COLO668 (cell line): ENCODE data around the gene WSB1.
"Not testable (repeated sequence)": the region's sequence is repeated elsewhere in the genome, so short reads cannot be mapped to it uniquely, and the experiment has no call there.

Experiments
- DNase-seq: peaks from one replicate; lab custom pipeline; 2025; ENCODE audit not compliant: unreplicated experiment; lab: John Stamatoyannopoulos, UW

WSB1 gene

DNA sequence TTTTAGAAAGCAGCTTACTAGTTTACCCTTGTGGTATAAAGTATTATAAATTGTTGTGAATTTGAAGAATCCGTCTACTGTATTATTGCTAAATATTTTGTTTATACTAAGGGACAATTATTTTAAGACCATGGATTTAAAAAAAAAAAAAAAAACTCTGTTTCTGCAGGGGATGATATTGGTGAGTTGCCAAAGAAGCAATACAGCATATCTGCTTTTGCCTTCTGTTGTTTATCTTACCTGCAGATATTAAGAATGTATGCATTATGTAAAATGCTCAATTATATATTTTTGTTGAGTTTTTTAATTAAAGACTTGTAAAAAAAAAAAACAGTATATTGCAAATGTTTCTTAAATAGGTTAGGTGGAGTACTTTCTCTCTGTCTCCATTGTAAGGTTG is 19.4 kb downstream of the WSB1 start:
- no peak for DNase-seq

DNA sequence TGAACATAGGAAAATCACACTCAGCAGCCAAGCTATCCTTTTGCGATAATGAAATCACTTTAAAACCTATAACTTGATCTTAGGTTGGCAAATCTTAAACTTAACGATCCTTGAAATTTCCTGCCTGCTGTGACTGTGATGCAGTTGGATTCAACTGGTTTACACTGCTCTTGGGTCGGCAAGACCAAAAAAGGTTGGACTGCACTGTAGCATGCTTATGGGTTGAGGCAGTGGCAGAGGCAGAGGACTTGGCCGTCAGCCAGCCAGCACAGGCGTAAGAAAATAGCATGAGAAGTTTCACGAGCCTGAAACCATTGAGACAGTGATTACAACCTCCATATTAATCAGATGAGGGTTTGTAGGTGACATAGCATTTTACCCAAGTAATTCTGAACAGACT is 21.4 kb downstream of the WSB1 start:
- DNase-seq: no peak

DNA sequence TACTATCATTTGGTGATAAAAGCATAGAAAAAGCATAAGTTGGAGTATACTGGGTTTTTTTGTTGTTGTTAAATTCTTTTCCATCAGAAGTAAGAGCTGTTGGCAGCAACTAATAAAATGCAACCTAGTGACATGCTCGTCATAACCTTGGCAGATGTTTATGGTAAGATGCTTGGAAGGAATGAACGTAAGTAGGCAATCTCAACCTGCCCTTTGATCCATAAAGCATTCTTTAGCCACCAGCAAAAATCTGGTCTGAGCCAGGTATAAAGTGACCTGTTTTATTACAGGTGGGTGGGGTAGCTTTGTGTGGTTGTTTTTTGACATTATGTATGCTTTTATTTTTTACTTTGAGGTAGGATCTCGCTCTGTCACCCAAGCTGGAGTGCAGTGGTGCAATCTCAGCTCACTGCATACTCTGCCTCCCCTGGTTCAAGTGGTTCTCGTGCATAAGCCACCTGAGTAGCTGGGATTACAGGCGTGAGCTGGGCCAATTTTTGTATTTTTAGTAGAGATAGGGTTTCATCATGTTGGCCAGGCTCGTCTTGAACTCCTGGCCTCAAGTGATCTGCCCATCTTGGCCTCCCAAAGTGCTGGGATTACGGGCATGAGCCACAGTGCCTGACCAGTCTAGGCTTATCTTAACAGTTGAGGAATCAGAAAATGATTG is 22.0 kb downstream of the WSB1 start:
- DNase-seq: no peak

DNA sequence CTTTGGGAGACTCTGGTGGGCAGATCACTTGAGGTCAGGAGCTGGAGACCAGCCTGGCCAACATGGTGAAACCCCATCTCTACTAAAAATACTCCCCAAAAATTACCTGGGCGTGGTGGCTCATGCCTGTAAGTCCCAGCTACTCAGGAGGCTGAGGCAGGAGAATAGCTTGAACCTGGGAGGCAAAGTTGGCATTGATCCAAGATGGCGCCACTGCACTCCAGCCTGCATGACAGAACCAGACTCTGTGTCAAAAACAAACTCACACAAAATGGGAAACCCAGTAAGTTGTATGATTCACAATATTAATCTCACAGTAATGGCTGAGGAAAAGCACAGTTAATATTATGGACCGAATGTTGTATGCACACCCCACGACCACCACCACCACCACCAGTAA is 24.3 kb downstream of the WSB1 start:
- no peak for DNase-seq

DNA sequence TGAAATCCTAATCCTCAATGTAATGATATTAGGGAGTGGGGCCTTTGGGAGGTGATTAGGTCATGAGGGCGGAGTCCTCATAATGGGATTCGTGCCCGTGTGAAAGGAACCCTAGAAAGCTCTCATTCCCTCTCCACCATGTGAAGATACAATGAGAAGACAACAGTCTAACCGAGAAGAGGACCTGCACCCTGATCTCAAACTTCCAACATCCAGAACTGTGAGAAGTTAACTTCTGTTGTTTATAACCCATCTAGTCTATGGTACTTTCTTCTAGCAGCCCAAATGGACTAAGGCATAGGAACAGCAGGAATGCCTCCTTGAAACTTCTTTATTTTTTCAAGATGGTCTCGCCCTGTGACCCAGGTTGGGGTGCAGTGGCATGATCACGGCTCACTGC is 24.7 kb downstream of the WSB1 start:
- no peak for DNase-seq

DNA sequence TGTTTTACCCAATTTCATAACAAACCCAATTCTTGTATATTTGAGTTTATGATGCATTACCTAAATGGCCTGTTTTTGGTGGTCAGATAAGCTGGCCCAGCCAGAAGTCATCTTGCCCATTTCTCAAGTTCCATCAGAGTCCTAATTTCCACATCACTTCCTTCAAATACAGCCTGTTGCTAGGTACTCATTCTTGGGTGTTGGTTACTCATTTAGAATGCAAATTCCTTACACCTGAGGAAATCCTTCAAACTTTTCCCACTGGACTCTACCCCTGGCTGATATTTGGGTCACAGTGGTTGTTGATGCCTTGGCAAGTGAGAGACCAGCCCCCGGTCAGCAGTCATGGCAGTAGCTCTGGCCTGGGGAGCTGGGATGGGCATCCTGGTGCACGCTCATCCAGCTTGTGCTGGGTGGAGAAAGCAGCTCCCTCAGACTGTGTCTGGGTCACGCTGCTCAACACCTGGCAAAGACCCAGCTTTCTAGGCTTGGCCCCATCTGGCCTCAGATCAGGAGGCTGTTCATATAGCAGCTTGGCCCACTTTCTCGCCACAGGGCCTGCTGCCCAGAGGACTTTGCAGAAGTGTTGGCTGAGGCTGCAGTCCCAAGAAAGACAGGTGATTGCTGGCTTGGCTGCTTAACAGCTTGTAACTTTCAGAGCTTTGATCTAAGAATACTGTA is 25.8 kb downstream of the WSB1 start:
- DNase-seq: no peak

DNA sequence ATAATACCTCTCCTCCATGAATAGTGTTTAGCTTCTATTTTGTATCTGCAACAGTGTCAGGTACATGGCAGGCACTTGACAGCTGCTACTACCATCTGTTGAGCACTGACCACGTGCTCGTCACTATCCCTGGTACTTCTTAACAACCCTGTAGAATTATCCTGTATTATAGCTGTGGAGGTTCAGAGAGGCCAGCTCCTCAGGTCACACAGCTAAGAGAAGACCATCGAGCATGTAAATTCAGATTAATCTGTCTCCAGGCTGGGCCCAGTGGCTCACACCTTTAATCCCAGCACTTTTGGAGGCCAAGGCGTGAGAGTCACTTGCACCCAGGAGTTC is 26.3 kb downstream of the WSB1 start:
- no peak for DNase-seq

GRCh38 chr17:27321372-27321771 is 27.5 kb downstream of the WSB1 start:
- peak; percentile 12 for DNase-seq

DNA sequence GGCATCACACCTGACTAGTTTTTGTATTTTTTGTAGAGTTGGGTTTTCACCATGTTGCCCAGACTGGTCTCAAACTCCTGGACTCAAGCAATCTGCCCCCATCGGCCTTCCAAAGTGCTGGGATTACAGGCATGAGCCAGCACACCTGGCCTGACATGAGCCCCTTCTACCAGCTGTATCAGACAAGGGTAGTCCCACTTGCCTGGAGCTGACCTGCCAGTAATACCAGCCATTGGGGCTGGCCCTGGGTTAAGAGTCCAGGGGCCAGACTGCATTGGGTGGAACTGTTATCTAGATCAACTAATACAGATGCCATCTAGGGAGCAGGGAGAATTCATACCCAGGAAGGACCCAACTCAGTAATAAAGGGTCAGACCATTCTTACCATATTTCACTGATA is 28.1 kb downstream of the WSB1 start:
- DNase-seq: no peak

DNA sequence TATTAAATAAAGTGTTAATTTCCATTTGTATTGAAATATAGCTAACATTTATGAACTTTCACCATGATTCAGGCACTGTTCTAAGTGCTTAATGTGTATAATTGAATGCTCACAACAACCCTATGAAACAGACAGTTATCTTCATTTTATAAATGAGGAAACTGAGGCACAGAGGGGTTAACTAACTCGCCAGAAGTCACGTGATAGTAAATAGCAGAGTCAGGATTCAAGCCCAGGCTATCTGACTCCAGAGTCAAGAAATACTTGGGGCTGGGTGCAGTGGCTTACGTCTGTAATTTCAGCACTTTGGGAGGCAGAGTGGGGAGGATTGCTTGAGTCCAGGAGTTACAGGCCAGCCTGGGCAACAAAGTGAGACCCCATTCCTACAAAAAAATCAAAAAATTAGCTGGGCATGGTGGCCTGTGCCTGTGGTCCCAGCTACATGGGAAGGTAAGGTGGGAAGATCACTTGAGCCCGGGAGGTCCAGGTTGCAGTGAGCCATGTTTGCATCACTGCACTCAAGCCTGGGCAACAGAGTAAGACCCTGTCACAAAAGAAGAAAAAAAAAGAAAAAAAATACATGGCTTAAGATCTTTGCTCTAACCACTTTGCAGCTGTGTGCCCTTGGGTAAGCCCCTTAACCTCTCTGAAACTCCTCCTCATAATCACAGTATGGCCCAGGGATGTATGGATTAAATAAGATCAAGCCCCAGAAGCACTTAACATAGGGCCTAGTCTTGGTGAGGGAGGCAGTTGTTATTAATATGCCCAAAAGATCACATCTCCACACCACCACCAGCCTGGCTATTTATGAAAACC is 29.0 kb downstream of the WSB1 start:
- DNase-seq: no peak

- peak; percentile 18 for DNase-seq
These were observed 29.8 kb downstream of the WSB1 start for GRCh38 chr17:27323538-27324215.

DNA sequence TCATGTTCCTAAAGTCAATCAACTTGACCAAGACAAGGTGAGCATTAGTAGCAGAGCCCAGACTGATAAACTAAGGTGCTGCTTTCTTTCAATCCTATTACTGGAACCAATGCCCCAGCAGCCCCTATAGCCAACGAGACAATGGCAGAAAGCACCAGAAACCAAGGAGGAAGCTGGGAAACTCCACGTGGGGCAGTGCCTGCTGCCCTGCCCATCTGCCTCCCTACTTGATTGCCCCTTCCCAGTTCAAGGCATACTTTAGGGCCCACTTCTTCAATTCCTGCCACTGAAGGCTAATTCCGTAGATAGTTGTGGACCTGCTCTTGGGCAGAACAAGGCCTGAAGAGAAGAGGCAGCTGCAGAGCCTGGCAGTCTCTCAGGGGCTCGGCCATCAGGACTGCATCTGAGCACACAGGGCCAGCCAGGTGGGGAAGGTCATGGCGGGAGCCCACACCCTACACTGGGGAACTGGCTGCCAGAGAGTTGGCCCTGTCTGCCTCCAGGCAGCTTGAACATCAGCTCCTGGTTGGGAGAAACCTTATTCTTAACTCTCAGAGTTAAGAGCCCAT is 30.9 kb downstream of the WSB1 start:
- DNase-seq: no peak

DNA sequence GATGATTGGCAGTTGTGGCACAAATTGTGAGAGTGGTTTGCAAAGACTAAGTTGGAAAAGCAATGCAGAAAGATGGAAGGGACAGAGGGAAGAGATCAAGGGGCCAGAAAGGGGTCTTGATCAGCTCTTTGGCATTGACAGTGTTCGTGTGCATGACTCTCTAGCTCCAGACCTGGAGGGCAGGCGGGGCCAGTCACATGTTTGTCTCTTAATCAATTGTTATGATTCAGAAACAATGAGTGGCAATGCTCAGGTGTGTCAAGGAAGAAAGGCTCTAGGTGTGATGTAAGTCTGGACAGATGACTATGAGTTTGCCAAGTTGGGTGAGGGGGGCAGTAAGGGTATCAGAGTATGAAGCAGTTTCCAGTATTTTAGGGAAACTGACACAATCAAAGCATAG is 32.1 kb downstream of the WSB1 start:
- DNase-seq: no peak

GRCh38 chr17:27326585-27326984 is 32.7 kb downstream of the WSB1 start:
- DNase-seq: no peak

DNA sequence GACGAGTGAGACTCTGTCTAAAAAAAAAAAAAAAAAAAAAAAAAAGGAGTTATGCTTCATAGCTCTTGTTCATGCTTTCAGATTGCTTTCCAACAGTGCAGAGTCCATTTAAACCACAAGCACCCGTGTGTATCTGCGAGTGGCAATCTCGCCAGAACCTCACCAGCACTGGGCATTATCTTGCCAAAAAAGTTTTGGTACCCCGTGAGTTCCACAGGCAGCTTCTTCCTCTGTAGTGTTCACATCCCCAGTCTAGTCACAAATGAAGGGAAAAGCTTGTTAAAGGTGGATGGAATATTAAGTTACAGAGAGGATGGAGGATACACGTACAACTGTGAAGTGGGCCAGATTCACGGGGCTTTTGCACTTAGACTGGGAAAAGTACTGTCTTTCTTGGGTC is 33.5 kb downstream of the WSB1 start:
- DNase-seq: no peak

- DNase-seq: no peak
These were observed 34.0 kb downstream of the WSB1 start for GRCh38 chr17:27327871-27328270.

DNA sequence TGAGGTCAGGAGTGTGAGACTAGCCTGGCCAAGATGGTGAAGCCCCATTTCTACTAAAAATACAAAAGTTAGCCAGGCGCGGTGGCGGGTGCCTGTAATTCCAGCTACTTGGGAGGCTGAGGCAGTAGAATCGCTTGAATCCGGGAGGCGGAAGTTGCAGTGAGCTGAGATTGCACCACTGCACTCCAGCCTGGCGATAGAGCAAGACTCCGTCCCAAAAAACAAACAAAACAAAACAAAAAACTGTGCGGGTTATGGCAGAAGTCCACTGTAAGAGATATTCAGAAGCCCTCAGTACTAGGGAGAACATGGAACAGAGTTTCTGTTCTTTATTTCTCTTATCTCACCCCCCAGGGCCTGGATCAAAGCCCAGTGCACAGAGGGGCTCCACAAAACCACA is 34.8 kb downstream of the WSB1 start:
- DNase-seq: not testable (repeated sequence)

GRCh38 chr17:27329146-27329805 is 35.4 kb downstream of the WSB1 start:
- DNase-seq: no peak

- DNase-seq: no peak
These were observed 38.1 kb downstream of the WSB1 start for GRCh38 chr17:27332047-27332393.

DNA sequence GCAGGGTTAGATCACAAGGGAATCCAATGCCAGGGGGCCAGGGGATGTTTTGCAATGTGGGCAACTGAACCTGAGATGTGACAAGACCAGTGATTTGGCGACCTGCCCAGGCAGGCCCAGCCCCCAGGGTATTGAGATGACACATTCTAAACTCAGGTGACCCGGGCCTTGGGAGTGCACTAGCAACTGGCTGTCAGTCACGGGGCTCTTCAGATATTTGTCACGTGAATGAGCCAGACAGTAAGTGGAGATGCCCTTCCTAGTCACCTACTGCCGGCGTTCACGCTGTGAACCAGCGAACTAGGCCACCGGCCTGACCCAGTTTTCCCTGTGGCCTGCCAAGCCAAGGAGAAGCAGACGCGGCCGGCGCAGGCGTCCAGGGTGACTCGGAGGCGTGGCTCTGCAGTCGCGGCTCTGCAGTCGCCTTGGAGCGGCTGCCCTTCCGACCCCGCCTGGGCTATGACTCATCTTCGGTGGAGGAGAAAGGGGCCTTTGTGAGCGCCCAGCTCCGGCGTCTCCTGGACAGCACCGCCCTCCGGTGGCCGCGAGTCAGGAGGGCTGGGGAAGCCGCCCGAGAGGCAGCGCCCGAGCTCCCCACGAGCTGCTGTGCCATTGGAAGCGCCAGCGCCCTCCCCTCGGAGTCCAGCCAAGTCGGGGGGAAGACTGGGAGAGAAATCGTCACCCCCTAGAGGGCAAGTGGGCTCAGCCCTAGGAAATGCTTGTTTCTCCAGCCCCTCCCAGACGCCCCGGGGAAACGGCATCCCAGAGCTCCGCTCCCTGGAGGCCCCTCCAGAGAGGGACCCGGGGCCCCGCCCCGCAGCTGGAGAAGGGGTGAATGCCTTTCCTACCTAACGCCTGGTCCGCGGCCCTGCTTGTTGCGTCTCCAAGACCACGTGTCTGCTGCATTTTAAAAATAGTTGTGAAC is 38.8 kb downstream of the WSB1 start:
- peak; percentile 94 for DNase-seq
